ENCODE measurements around the gene EXD3. TPM values are rescaled to one million over a fixed set of nuclear protein-coding genes. Genes with fewer than 3 reads are reported as not detected.

EXD3 gene
- polyA plus RNA-seq, 1 experiment, result 4.0 TPM

DNA sequence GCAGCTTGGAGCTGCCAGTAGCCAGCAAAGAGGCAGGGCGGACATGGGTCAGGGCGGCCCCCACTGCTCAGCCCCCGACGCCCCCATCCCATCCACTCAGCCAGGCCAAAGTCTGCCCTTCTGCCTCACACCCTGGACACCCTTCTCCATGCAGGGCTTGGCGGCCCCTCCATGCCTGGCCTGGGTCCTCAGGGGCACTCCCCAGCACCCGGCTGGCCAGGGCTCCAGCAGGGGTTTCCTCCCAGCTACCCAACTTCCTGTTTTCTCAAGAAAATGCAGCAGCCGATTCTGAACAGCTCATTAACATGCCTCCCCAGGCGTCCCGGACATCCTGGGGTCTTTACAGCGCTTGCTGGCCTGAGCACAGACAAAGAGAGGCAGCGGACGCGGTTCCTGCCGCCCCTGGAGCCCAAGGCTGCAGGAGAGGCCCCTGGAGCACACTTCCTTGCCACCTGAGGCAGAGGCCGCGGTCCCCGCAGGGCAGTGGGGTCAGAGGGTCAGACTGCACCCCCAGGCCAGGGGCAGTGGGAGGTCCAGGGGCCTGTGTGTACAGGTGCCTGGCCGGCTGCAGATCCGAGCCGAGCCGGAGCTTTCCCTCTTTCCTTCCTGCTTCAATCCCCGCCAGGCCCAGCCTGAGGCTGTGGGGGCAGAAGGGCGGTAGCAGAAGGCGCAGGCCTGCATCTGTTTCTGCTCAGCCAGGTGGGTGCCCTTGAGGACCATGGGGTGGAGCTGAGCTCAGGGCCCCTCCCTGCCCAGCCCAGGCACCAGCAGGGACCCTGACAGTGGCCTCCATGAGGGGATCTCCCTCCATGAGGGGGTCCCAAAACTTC, 102.2 kb downstream of the EXD3 start:
- no peak for DNase-seq (ENCODE audit: low read depth, low spot score)

DNA sequence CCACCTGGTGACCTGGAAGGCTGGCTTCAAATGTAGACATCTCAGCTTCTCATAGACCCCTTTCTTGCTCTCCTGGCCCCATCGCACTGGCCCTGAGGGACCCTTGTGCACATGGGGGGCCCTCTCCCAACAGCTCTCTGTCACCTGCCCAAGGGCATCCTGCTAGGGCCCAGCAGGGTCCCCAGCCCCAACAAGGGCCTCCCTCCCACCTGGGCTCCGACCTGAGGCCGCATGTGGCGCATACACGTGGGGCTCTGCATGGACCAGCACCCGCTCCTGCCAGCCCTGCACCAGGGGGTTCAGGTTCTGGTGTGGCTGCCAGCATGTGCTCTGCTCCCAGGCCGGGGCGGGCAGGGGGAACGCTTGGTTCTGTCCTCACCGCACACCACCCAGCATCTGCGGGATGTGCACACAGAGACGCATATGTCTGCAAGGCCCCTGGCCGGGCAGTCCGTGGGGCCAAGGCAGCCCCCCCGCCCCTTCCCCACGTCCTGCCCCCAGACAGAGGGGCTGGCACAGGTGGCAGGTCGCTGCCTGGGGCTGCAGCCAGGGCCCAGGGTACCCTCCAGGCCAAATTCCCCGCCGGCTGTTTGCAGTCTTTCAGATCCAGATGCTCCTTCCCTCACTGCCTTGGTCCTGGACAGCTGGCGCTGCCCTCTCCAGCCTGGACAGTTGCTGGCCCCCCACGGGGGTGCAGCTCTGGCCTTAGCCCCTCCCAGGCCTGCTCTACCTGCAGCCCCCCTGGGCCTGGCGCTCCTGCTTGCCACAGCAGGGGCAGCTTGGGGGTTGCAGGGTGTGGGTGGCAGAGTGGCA, 103.0 kb downstream of the EXD3 start:
- DNase-seq (ENCODE audit: low read depth, low spot score), result no peak
- TF ChIP-seq, protein P1, sequence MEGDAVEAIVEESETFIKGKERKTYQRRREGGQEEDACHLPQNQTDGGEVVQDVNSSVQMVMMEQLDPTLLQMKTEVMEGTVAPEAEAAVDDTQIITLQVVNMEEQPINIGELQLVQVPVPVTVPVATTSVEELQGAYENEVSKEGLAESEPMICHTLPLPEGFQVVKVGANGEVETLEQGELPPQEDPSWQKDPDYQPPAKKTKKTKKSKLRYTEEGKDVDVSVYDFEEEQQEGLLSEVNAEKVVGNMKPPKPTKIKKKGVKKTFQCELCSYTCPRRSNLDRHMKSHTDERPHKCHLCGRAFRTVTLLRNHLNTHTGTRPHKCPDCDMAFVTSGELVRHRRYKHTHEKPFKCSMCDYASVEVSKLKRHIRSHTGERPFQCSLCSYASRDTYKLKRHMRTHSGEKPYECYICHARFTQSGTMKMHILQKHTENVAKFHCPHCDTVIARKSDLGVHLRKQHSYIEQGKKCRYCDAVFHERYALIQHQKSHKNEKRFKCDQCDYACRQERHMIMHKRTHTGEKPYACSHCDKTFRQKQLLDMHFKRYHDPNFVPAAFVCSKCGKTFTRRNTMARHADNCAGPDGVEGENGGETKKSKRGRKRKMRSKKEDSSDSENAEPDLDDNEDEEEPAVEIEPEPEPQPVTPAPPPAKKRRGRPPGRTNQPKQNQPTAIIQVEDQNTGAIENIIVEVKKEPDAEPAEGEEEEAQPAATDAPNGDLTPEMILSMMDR (IDR thresholded peaks at IDR 0.05; ENCODE audit: low read depth, low read length), result no peak
- CTCF ChIA-PET, result no interaction called here
- H3K27me3 ChIP-seq (ENCODE audit: control insufficient read depth, insufficient read depth, low read length), result no peaks in the 10 kb centered on the region
- POLR2A ChIA-PET, result no interaction called here
- peaks cover 9% of the 10 kb centered on the region; the same call in 1 of the 2 replicates for H3K9me3 ChIP-seq (ENCODE audit: control insufficient read depth, insufficient read depth, low read length)
- no peak overlapping the region for H3K27ac ChIP-seq (ENCODE audit: low read depth, low read length)
- H3K4me3 ChIP-seq (ENCODE audit: low read depth, low read length), result no peak overlapping the region

More for the DNA sequence above, 102.2 kb downstream of the EXD3 start:
- ChIA-PET POLR2A (no interaction called here), CTCF (no interaction called here)
- peaks cover 9% of the 10 kb centered on the region; the same call in 1 of the 2 replicates for H3K9me3 ChIP-seq (ENCODE audit: control insufficient read depth, insufficient read depth, low read length)
- no peak overlapping the region for H3K27ac ChIP-seq (ENCODE audit: low read depth, low read length)
- TF ChIP-seq, protein P1 (IDR thresholded peaks at IDR 0.05; ENCODE audit: low read depth, low read length), result no peak
- H3K27me3 ChIP-seq (ENCODE audit: control insufficient read depth, insufficient read depth, low read length), result no peaks in the 10 kb centered on the region
- H3K4me3 ChIP-seq (ENCODE audit: low read depth, low read length), result no peak overlapping the region

DNA sequence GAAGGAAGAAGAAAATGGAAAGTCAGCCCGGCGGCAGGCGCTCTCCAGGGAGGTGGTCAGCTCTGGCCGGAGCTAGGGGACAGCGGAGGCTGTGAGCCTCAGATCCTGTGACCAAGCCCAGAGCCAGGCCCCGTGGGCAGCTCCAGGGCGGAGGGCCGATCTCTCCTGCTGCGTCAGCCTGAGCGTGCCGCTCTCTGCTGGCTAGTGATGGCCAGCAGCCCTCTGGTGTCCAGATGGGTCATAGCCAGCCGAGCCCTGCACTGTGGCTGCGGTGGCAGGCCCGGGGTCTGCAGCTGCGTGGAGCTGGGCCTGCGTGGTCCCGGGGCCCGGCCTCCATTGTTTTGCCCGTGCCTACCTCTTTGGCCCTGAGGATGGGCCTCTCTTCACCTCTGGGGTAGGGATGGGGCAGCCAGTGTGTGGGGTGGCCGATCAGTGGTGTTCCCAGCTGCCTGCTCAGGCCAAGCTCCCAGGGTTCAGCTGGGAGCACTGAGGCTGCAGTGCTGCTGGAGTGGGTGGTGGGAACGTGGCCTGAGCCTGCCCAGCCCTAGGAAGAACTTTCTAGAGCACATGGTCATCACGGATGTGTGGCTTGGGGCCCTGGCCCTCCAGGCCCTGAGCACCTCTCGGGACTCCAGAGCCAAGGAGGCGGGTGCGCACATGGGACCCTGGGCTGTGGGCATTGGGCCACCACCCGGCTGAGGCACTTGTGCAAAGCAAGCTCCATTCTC, 103.8 kb downstream of the EXD3 start:
- Histone ChIP-seq H3K9me3 (ENCODE audit: control insufficient read depth, insufficient read depth, low read length) (peaks cover 9% of the 10 kb centered on the region; the same call in 1 of the 2 replicates), H3K4me3 (ENCODE audit: low read depth, low read length) (no peak overlapping the region), H3K27ac (ENCODE audit: low read depth, low read length) (no peak overlapping the region), H3K27me3 (ENCODE audit: control insufficient read depth, insufficient read depth, low read length) (no peaks in the 10 kb centered on the region)
- CTCF ChIA-PET, result no interaction called here
- DNase-seq (ENCODE audit: low read depth, low spot score), result no peak
- POLR2A ChIA-PET, result no interaction called here
- TF ChIP-seq, protein P1 (IDR thresholded peaks at IDR 0.05; ENCODE audit: low read depth, low read length), result no peak

DNA sequence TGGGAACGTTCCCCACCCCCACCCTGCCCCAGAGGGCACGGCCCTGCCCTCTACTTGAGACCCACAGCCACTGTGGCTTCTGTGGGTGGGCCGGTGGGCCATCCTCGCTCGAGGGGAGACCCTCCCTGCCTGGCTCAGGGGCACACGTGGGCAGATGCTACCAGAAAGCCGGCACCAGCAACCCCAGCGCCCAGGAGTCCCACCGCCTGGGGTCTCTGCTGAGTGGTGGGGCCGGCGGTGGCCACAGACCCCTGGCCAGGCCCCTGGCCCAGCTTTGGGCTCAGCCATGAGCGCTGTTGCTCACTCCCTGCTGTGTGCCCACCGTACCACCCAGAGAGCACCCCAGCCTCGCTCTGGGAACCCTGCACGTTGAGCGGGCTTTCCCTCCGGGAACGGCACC, 104.4 kb downstream of the EXD3 start:
- no peak for DNase-seq (ENCODE audit: low read depth, low spot score)
- no peak overlapping the region for H3K4me3 ChIP-seq (ENCODE audit: low read depth, low read length)
- peaks cover 9% of the 10 kb centered on the region; the same call in 1 of the 2 replicates for H3K9me3 ChIP-seq (ENCODE audit: control insufficient read depth, insufficient read depth, low read length)
- TF ChIP-seq, protein P1 (IDR thresholded peaks at IDR 0.05; ENCODE audit: low read depth, low read length), result no peak
- H3K27ac ChIP-seq (ENCODE audit: low read depth, low read length), result no peak overlapping the region
- ChIA-PET CTCF (no interaction called here), POLR2A (no interaction called here)
- no peaks in the 10 kb centered on the region for H3K27me3 ChIP-seq (ENCODE audit: control insufficient read depth, insufficient read depth, low read length)
